Measurements from ENCODE around the gene NEK9. TPM values are rescaled to one million over a fixed set of nuclear protein-coding genes. Genes with fewer than 3 reads are reported as not detected.
"Not testable (repeated sequence)": the region's sequence is repeated elsewhere in the genome, so short reads cannot be mapped to it uniquely, and the experiment has no call there.

Gene NEK9
- total and polyA plus RNA-seq, 2 donors (not counting 3 experiments of a cell fraction or from before 2014, with no cell fraction given), result 22.1 to 65.1 TPM

DNA sequence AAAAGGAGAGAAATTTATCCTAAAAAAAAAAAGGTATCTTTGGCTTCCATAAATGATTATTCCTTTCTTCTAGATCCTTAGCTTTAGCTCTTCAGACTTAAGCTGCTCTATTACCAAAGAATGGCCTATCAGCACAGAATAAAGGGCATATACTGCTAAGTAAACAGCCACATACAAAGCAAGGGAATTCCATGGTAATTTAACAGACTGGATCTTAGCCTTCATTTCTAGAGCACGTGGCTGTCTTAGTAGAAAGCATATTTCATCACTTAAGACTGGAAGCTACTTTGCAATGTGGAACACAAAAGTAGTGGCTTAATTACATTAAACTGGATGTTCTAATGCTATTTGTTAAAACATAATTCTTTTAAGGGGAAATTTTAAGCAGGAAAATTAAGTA is 26.4 kb upstream of the NEK9 start:
- no peak for TF ChIP-seq MYC (IDR thresholded peaks at IDR 0.05; ENCODE audit: low read depth, low read length)
- no peak for TF ChIP-seq EZH2 (IDR thresholded peaks at IDR 0.05; ENCODE audit: borderline replicate concordance, low read depth, low read length, severe bottlenecking)
- no TSS peak for BruUV-seq (replicated peaks)
- Histone ChIP-seq H3K4me1 (ENCODE audit: control insufficient read depth, extremely low read depth, insufficient read depth, low read length) (no peaks in the 10 kb centered on the region), H3K27me3 (ENCODE audit: control insufficient read depth in 2 of 2, insufficient read depth in 2 of 2, low read length in 2 of 2) (no peaks in the 10 kb centered on the region), H3K27ac (ENCODE audit: insufficient read depth, low read depth, low read length) (no peak overlapping the region), H3K9ac (replicated peaks; ENCODE audit: extremely low read depth, insufficient read depth, low read length) (no peak overlapping the region), H3K36me3 (ENCODE audit: control insufficient read depth in 2 of 2, extremely low read depth in 1 of 2, insufficient read depth in 2 of 2, low read length in 2 of 2) (peaks cover 5 to 9% of the 10 kb centered on the region in 2 experiments), H3K4me3 (replicated peaks in 1 of 3; ENCODE audit: insufficient read depth in 1 of 3, low read depth in 1 of 3, low read length in 3 of 3) (no peak overlapping the region), H2AFZ (ENCODE audit: low read depth, low read length) (no peak overlapping the region), H3K9me1 (replicated peaks; ENCODE audit: control insufficient read depth, extremely low read depth, insufficient read depth, low read length) (no peaks in the 10 kb centered on the region), H3K9me3 (replicated peaks; ENCODE audit: control insufficient read depth, insufficient read depth, low read length) (no peaks in the 10 kb centered on the region), H3K79me2 (ENCODE audit: control insufficient read depth, insufficient read depth, low read length) (peaks cover 66% of the 10 kb centered on the region), H4K20me1 (replicated peaks; ENCODE audit: control insufficient read depth, extremely low read depth, insufficient read depth, low read length) (no peaks in the 10 kb centered on the region), H3K4me2 (ENCODE audit: insufficient read depth, low read length) (no peak overlapping the region)
- CTCF ChIA-PET, result interaction anchor here (1.4 to 1.7 kb wide), 4 partner anchors 9 to 139 kb away, joined by 3 to 5 read pairs (median 4); no protein-coding TSS in a partner anchor
- POLR2A ChIA-PET, result interaction anchor here (0.6 kb wide), 1 partner anchor 115 kb away, joined by 6 read pairs; no protein-coding TSS in a partner anchor
- DNase-seq (ENCODE audit: low read depth, low spot score) (no peak), FAIRE-seq (no peak)
- dilution Hi-C loops (cut with MboI; ENCODE audit: extremely low pct_ligation_motif_present, low sequenced_read_pairs), result no loop called here
- intact Hi-C loops (cut with micrococcal nuclease), result no loop called here

DNA sequence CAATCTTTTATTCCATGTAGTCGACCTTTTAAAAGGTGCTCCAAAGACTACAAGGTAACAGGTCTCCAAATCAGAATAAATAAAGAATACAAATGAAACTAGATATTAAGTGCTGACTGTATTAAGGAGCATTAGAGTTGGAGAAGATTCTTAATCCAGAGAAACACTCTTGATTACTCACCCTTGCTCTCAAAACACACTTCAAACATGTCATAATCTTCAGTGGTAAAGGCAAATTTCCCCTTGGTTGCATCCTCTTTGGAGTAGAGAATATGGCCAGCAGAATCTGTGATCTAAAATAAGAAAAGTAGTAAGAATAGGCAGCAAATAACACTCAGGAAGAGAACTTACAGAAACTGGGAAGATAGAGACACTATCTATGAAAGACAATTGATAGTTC is 25.0 kb upstream of the NEK9 start:
- no TSS peak for BruUV-seq (replicated peaks)
- Histone ChIP-seq H3K27ac (ENCODE audit: insufficient read depth, low read depth, low read length) (no peak overlapping the region), H3K79me2 (ENCODE audit: control insufficient read depth, insufficient read depth, low read length) (peaks cover 56% of the 10 kb centered on the region), H3K4me1 (ENCODE audit: control insufficient read depth, extremely low read depth, insufficient read depth, low read length) (no peaks in the 10 kb centered on the region), H3K27me3 (ENCODE audit: control insufficient read depth in 2 of 2, insufficient read depth in 2 of 2, low read length in 2 of 2) (no peaks in the 10 kb centered on the region), H3K4me3 (replicated peaks in 1 of 3; ENCODE audit: insufficient read depth in 1 of 3, low read depth in 1 of 3, low read length in 3 of 3) (no peak overlapping the region), H2AFZ (ENCODE audit: low read depth, low read length) (no peak overlapping the region), H3K9ac (replicated peaks; ENCODE audit: extremely low read depth, insufficient read depth, low read length) (no peak overlapping the region), H3K4me2 (ENCODE audit: insufficient read depth, low read length) (no peak overlapping the region), H3K9me3 (replicated peaks; ENCODE audit: control insufficient read depth, insufficient read depth, low read length) (no peaks in the 10 kb centered on the region), H3K36me3 (ENCODE audit: control insufficient read depth in 2 of 2, extremely low read depth in 1 of 2, insufficient read depth in 2 of 2, low read length in 2 of 2) (peaks cover 5 to 9% of the 10 kb centered on the region in 2 experiments), H3K9me1 (replicated peaks; ENCODE audit: control insufficient read depth, extremely low read depth, insufficient read depth, low read length) (no peaks in the 10 kb centered on the region), H4K20me1 (replicated peaks; ENCODE audit: control insufficient read depth, extremely low read depth, insufficient read depth, low read length) (no peaks in the 10 kb centered on the region)
- FAIRE-seq (no peak), DNase-seq (ENCODE audit: low read depth, low spot score) (no peak)
- intact Hi-C loops (cut with micrococcal nuclease), result no loop called here
- no peak for TF ChIP-seq GATA2 (IDR thresholded peaks at IDR 0.05; ENCODE audit: insufficient read depth, insufficient read length, low read depth, low read length)
- TF ChIP-seq FOS (IDR thresholded peaks at IDR 0.05; ENCODE audit: borderline replicate concordance, insufficient read depth, low read length), result no peak
- no peak for TF ChIP-seq EZH2 (IDR thresholded peaks at IDR 0.05; ENCODE audit: borderline replicate concordance, low read depth, low read length, severe bottlenecking)
- TF ChIP-seq JUN (IDR thresholded peaks at IDR 0.05; ENCODE audit: borderline replicate concordance, insufficient read depth, insufficient read length, low read depth), result no peak
- no peak for TF ChIP-seq POLR2AphosphoS5 (IDR thresholded peaks at IDR 0.05; ENCODE audit: insufficient read depth, low read depth, low read length)
- no peak for TF ChIP-seq POLR2A (IDR thresholded peaks at IDR 0.05; ENCODE audit: low read depth, low read length)
- TF ChIP-seq, protein P1, sequence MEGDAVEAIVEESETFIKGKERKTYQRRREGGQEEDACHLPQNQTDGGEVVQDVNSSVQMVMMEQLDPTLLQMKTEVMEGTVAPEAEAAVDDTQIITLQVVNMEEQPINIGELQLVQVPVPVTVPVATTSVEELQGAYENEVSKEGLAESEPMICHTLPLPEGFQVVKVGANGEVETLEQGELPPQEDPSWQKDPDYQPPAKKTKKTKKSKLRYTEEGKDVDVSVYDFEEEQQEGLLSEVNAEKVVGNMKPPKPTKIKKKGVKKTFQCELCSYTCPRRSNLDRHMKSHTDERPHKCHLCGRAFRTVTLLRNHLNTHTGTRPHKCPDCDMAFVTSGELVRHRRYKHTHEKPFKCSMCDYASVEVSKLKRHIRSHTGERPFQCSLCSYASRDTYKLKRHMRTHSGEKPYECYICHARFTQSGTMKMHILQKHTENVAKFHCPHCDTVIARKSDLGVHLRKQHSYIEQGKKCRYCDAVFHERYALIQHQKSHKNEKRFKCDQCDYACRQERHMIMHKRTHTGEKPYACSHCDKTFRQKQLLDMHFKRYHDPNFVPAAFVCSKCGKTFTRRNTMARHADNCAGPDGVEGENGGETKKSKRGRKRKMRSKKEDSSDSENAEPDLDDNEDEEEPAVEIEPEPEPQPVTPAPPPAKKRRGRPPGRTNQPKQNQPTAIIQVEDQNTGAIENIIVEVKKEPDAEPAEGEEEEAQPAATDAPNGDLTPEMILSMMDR (IDR thresholded peaks at IDR 0.05; ENCODE audit: extremely low read depth in 1 of 2, insufficient read depth in 1 of 2, low read depth in 1 of 2, low read length in 2 of 2), result no peak
- TF ChIP-seq, protein P2, sequence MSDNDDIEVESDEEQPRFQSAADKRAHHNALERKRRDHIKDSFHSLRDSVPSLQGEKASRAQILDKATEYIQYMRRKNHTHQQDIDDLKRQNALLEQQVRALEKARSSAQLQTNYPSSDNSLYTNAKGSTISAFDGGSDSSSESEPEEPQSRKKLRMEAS (IDR thresholded peaks at IDR 0.05; ENCODE audit: insufficient read depth, insufficient read length), result no peak
- TF ChIP-seq MYC (IDR thresholded peaks at IDR 0.05; ENCODE audit: low read depth, low read length), result no peak
- dilution Hi-C loops (cut with MboI; ENCODE audit: extremely low pct_ligation_motif_present, low sequenced_read_pairs), result no loop called here
- ChIA-PET CTCF (no interaction called here), POLR2A (no interaction called here)

DNA sequence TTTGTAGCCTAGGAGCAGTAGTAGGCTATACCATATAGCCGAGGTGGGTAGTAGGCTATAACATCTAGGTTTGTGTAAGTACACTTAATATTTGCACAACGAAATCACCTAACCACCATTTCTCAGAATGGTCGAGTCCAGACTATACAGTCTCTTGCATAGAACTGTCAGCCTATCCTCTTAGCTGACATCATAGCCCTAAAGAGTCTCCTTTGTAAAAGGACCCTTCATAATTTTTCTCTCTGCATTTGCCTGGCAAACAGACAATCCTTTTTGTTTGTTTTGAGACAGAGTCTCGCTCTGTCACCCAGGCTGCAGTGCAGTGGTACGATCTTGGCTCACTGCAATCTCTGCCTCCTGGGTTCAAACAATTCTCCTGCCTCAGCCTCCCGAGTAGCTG is 23.8 kb upstream of the NEK9 start:
- POLR2A ChIA-PET; CTCF ChIA-PET; H3K4me2 ChIP-seq (ENCODE audit: insufficient read depth, low read length); H3K36me3 ChIP-seq (ENCODE audit: control insufficient read depth in 2 of 2, extremely low read depth in 1 of 2, insufficient read depth in 2 of 2, low read length in 2 of 2); dilution Hi-C loops (cut with MboI; ENCODE audit: extremely low pct_ligation_motif_present, low sequenced_read_pairs); H3K4me3 ChIP-seq (replicated peaks in 1 of 3; ENCODE audit: insufficient read depth in 1 of 3, low read depth in 1 of 3, low read length in 3 of 3); DNase-seq (ENCODE audit: low read depth, low spot score); H3K9me1 ChIP-seq (replicated peaks; ENCODE audit: control insufficient read depth, extremely low read depth, insufficient read depth, low read length); BruUV-seq (replicated peaks); intact Hi-C loops (cut with micrococcal nuclease); H3K27me3 ChIP-seq (ENCODE audit: control insufficient read depth in 2 of 2, insufficient read depth in 2 of 2, low read length in 2 of 2); H3K27ac ChIP-seq (ENCODE audit: insufficient read depth, low read depth, low read length); H3K9ac ChIP-seq (replicated peaks; ENCODE audit: extremely low read depth, insufficient read depth, low read length); H2AFZ ChIP-seq (ENCODE audit: low read depth, low read length); H4K20me1 ChIP-seq (replicated peaks; ENCODE audit: control insufficient read depth, extremely low read depth, insufficient read depth, low read length); H3K4me1 ChIP-seq (ENCODE audit: control insufficient read depth, extremely low read depth, insufficient read depth, low read length); FAIRE-seq; H3K9me3 ChIP-seq (replicated peaks; ENCODE audit: control insufficient read depth, insufficient read depth, low read length): not testable (repeated sequence)
- peaks cover 49% of the 10 kb centered on the region for H3K79me2 ChIP-seq (ENCODE audit: control insufficient read depth, insufficient read depth, low read length)
